WERI-Rb-1 (cell line): Measurements from ENCODE around the gene CUX1.
"Not testable (repeated sequence)": the region's sequence is repeated elsewhere in the genome, so short reads cannot be mapped to it uniquely, and the experiment has no call there.

Experiments
- DNase-seq: peaks from one replicate; pipeline ENCODE4 v3.0.0-alpha.2; 2020
- H3K27ac ChIP-seq: fragments of 250-450 bp; sonication (Bioruptor Pico); 2 replicates; pipeline ENCODE4 v1.5.1; 2020; ENCODE audit warnings: mild to moderate bottlenecking, moderate library complexity
- H3K27me3 ChIP-seq: fragments of 250-450 bp; sonication (Bioruptor Pico); 2 replicates; pipeline ENCODE4 v1.5.1; 2021; ENCODE audit warnings: mild to moderate bottlenecking, low read depth, moderate library complexity; ENCODE audit not compliant: insufficient read depth, severe bottlenecking
- H3K36me3 ChIP-seq: fragments of 250-450 bp; sonication (Bioruptor Pico); 2 replicates; pipeline ENCODE4 v1.5.1; 2020; ENCODE audit warnings: mild to moderate bottlenecking, moderate library complexity
- H3K4me3 ChIP-seq: 2 replicates; pipeline ENCODE4 v1.5.1; 2011; ENCODE audit warnings: low read depth, mild to moderate bottlenecking, control low read depth, low read length
- H3K9me3 ChIP-seq: fragments of 250-450 bp; sonication (Bioruptor Pico); 2 replicates; pipeline ENCODE4 v1.5.1; 2021; ENCODE audit warnings: mild to moderate bottlenecking, moderate library complexity; ENCODE audit not compliant: severe bottlenecking
- CTCF ChIP-seq: IDR thresholded peaks from 2 replicates; pipeline ENCODE4 v1.5.1; 2011; ENCODE audit warnings: low read depth, mild to moderate bottlenecking, control low read depth, inconsistent platforms, low read length

The CUX1 gene

DNA sequence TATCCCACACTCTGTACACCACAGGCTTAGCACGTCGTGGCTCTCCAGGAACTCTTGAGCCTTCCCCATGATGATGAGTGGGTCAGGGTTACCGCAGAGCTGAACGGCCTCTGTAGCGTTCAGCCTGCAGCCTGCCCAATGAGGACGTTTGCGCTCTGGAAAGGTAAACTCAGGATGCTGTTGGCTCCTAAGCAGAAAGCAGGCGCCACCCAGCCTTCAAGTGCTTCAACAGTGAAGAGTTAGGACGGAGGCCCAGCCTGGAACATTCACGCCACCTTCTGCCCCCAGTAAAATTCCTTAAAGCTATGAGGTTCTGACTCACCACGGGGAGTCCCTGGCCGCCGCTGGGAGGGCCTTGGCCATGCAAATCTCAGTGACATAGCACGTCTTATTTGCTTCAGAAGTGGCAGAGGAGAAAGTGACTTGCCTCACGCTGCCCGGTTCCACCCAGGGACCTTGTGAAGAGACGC is 307.7 kb downstream of the CUX1 start:
- DNase-seq: no peak
- no peak for TF ChIP-seq CTCF
- H3K4me3 ChIP-seq: no peak overlapping the region
- no peaks in the 10 kb centered on the region for H3K27me3 ChIP-seq
- no peak overlapping the region for H3K27ac ChIP-seq
- H3K9me3 ChIP-seq: no peaks in the 10 kb centered on the region
- H3K36me3 ChIP-seq: peaks cover 11% of the 10 kb centered on the region

GRCh38 chr7:102128303-102128702 is 310.9 kb downstream of the CUX1 start:
- Histone ChIP-seq H3K4me3 (no peak overlapping the region), H3K27me3 (no peaks in the 10 kb centered on the region), H3K9me3 (no peaks in the 10 kb centered on the region), H3K36me3 (peaks cover 5% of the 10 kb centered on the region), H3K27ac (no peak overlapping the region)
- no peak for TF ChIP-seq CTCF
- no peak for DNase-seq

GRCh38 chr7:102129636-102130370 is 312.4 kb downstream of the CUX1 start:
- H3K9me3 ChIP-seq: no peaks in the 10 kb centered on the region
- no peaks in the 10 kb centered on the region for H3K27me3 ChIP-seq
- DNase-seq: no peak
- H3K36me3 ChIP-seq: no peaks in the 10 kb centered on the region; the same call in 1 of the 2 replicates
- no peak for TF ChIP-seq CTCF
- H3K4me3 ChIP-seq: no peak overlapping the region
- H3K27ac ChIP-seq: no peak overlapping the region

GRCh38 chr7:102132209-102132752 is 314.9 kb downstream of the CUX1 start:
- Histone ChIP-seq H3K4me3 (no peak overlapping the region), H3K27ac (no peak overlapping the region), H3K9me3 (no peaks in the 10 kb centered on the region), H3K27me3 (no peaks in the 10 kb centered on the region), H3K36me3 (no peaks in the 10 kb centered on the region; the same call in 1 of the 2 replicates)
- no peak for TF ChIP-seq CTCF
- no peak for DNase-seq

- TF ChIP-seq CTCF: no peak
- Histone ChIP-seq H3K27ac (no peak overlapping the region), H3K4me3 (no peak overlapping the region), H3K36me3 (no peaks in the 10 kb centered on the region), H3K9me3 (no peaks in the 10 kb centered on the region), H3K27me3 (no peaks in the 10 kb centered on the region)
- peak; percentile 17 for DNase-seq
Measured at GRCh38 chr7:102138676-102139075, 321.2 kb downstream of the CUX1 start.

DNA sequence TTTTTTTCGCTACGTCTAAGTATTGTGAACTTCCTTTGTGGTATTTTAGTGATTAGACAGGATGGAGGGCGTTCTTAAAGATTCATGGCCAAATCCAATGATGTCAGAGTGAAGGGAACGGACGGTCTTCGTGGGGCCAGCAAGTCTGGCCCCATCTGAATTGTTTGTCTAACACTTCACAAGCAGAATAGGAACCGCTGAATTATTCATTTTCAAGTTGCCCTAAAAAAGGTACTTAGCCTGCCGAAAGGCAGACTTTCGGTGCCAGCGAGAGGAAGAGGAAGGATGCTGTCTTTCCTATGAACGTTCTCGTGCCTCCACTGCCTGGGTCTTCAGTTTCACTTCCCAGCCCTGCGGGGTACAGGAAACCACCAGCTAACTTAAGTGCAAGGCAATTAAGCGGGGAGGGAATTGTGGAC is 323.5 kb downstream of the CUX1 start:
- Histone ChIP-seq H3K4me3 (no peak overlapping the region), H3K27ac (no peak overlapping the region), H3K9me3 (no peaks in the 10 kb centered on the region), H3K36me3 (no peaks in the 10 kb centered on the region), H3K27me3 (no peaks in the 10 kb centered on the region)
- DNase-seq: no peak
- no peak for TF ChIP-seq CTCF

DNA sequence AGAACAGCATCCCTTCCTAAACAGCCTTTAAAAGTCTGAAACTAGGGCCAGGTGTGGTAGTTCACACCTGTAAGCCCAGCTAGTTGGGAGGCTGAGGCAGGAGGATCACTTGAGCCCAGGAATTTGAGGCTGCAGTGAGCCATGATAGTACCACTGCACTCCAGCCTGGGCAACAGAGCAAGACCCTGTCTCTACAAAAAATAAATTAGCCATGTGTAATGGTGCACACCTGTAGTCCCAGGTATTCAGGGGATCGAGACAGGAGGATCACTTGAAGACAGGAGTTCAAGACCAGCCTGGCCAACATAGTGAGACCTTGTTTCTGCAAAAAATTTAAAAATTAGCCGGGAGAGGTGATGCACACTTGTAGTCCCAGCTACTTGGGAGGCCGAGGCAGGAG is 325.0 kb downstream of the CUX1 start:
- not testable (repeated sequence) for H3K27ac ChIP-seq, H3K4me3 ChIP-seq, H3K9me3 ChIP-seq, DNase-seq, H3K27me3 ChIP-seq, H3K36me3 ChIP-seq
